PC-3 (cell line): ENCODE measurements around the gene TUBA4A.

Experiments used
- EZH2 ChIP-seq: fragments of 300-600 bp; sonication (generic); IDR thresholded peaks from one replicate; pipeline ENCODE4 v1.6.1; 2017; ENCODE audit warnings: antibody characterized with exemption, mild to moderate bottlenecking, low read length; ENCODE audit not compliant: unreplicated experiment
- TF ChIP-seq, protein P1 (sequence below): fragments of 300-600 bp; sonication (generic); conservative IDR thresholded peaks from 2 replicates; pipeline ENCODE4 v1.5.1; 2017; ENCODE audit warnings: antibody characterized with exemption, low read depth, mild to moderate bottlenecking, low read length

- TF ChIP-seq, protein P1, sequence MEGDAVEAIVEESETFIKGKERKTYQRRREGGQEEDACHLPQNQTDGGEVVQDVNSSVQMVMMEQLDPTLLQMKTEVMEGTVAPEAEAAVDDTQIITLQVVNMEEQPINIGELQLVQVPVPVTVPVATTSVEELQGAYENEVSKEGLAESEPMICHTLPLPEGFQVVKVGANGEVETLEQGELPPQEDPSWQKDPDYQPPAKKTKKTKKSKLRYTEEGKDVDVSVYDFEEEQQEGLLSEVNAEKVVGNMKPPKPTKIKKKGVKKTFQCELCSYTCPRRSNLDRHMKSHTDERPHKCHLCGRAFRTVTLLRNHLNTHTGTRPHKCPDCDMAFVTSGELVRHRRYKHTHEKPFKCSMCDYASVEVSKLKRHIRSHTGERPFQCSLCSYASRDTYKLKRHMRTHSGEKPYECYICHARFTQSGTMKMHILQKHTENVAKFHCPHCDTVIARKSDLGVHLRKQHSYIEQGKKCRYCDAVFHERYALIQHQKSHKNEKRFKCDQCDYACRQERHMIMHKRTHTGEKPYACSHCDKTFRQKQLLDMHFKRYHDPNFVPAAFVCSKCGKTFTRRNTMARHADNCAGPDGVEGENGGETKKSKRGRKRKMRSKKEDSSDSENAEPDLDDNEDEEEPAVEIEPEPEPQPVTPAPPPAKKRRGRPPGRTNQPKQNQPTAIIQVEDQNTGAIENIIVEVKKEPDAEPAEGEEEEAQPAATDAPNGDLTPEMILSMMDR: no peak
- no peak for TF ChIP-seq EZH2
Observed at GRCh38 chr2:219291910-219292490, 38.3 kb upstream of the TUBA4A start.
